Cardiac muscle cell (in vitro differentiated cells and primary cell): ENCODE data around the gene SPATA7. TPM values are rescaled to one million over a fixed set of nuclear protein-coding genes. Genes with fewer than 3 reads are reported as not detected.

Experiments used
- DNase-seq, 2 donors: peaks; one replicate each; pipeline versions ENCODE4 v3.0.0 to v3.0.0-alpha.2; 2010 to 2017; ENCODE audit warnings: low read depth in 1 of 2, low spot score in 1 of 2
- H3K27ac ChIP-seq: fragments of 200-600 bp; sonication (generic); 2 replicates; pipeline ENCODE4 v1.5.1; 2016
- H3K27me3 ChIP-seq: fragments of 200-600 bp; sonication (generic); 2 replicates; pipeline ENCODE4 v1.6.0; 2016; ENCODE audit warnings: control low read depth
- H3K36me3 ChIP-seq: fragments of 200-600 bp; sonication (generic); 2 replicates; pipeline ENCODE4 v1.5.1; 2016; ENCODE audit warnings: control low read depth
- H3K4me1 ChIP-seq: fragments of 200-600 bp; sonication (generic); 2 replicates; pipeline ENCODE4 v1.8.1; 2017; ENCODE audit warnings: low read depth, mild to moderate bottlenecking, mixed run types
- H3K4me3 ChIP-seq: fragments of 200-600 bp; sonication (generic); 2 replicates; pipeline ENCODE4 v1.5.1; 2016; ENCODE audit warnings: mild to moderate bottlenecking
- H3K9me3 ChIP-seq: fragments of 200-600 bp; sonication (generic); 2 replicates; pipeline ENCODE4 v1.5.1; 2017; ENCODE audit warnings: low read depth, mild to moderate bottlenecking, control low read depth
- CTCF ChIP-seq: IDR thresholded peaks from 2 replicates; pipeline ENCODE4 v1.5.1; 2012; ENCODE audit warnings: low read depth, mild to moderate bottlenecking, low read length
- polyA plus RNA-seq: library from polyadenylated mRNA; unstranded; fragments of >200 nt; fragmentation: Nextera tagmentation; extraction: Ambion mirVana; gene quantifications from 2 replicates; pipeline ENCODE4 v1.2.1, GENCODE V29; 2016
- total RNA-seq: library from RNA; depleted of rRNA; stranded (reverse); fragments of >200 nt; gene quantifications from 2 replicates; pipeline ENCODE4 v1.2.3, GENCODE V29; 2016

The SPATA7 gene
- total and polyA plus RNA-seq, 2 experiments from 2014 or later = 19.1 to 38.5 TPM

GRCh38 chr14:88386256-88386794 is 868 bp downstream of the SPATA7 start:
- Histone ChIP-seq H3K36me3 (no peaks in the 10 kb centered on the region), H3K4me1 (peaks cover 12% of the 10 kb centered on the region), H3K27ac (peak overlapping the region; percentile 65), H3K27me3 (peaks cover 3% of the 10 kb centered on the region), H3K9me3 (no peaks in the 10 kb centered on the region), H3K4me3 (peak overlapping the region; percentile 64)
- no peak for TF ChIP-seq CTCF
- DNase-seq = peak in 1 of 2 donors; percentile 1

- H3K36me3 ChIP-seq = peaks cover 6% of the 10 kb centered on the region
- H3K9me3 ChIP-seq = no peaks in the 10 kb centered on the region
- H3K27ac ChIP-seq = no peak overlapping the region
- H3K4me3 ChIP-seq = no peak overlapping the region
- no peak for DNase-seq
- peaks cover 3% of the 10 kb centered on the region for H3K27me3 ChIP-seq
- no peak for TF ChIP-seq CTCF
- peaks cover 16% of the 10 kb centered on the region for H3K4me1 ChIP-seq
Observed at GRCh38 chr14:88388741-88389282, 3.4 kb downstream of the SPATA7 start.

- Histone ChIP-seq H3K36me3 (peaks cover 30% of the 10 kb centered on the region), H3K4me3 (no peak overlapping the region), H3K4me1 (peaks cover 12% of the 10 kb centered on the region), H3K27ac (no peak overlapping the region), H3K9me3 (no peaks in the 10 kb centered on the region), H3K27me3 (no peaks in the 10 kb centered on the region)
- no peak for TF ChIP-seq CTCF
- no peak for DNase-seq
Observed at GRCh38 chr14:88392609-88393008, 7.2 kb downstream of the SPATA7 start.

GRCh38 chr14:88411039-88411438 is 25.6 kb downstream of the SPATA7 start:
- Histone ChIP-seq H3K4me3 (no peak overlapping the region), H3K27ac (no peak overlapping the region), H3K9me3 (no peaks in the 10 kb centered on the region), H3K36me3 (no peaks in the 10 kb centered on the region), H3K27me3 (no peaks in the 10 kb centered on the region), H3K4me1 (no peaks in the 10 kb centered on the region)
- TF ChIP-seq CTCF = no peak
- no peak for DNase-seq

- no peak for TF ChIP-seq CTCF
- Histone ChIP-seq H3K4me3 (no peak overlapping the region), H3K4me1 (peaks cover 7% of the 10 kb centered on the region), H3K27me3 (no peaks in the 10 kb centered on the region), H3K9me3 (peaks cover 3% of the 10 kb centered on the region), H3K27ac (no peak overlapping the region), H3K36me3 (peaks cover 9% of the 10 kb centered on the region)
- DNase-seq = no peak
Observed at GRCh38 chr14:88417594-88417993, 32.1 kb downstream of the SPATA7 start.
